Measurements from ENCODE around the gene SAMD4A.

SAMD4A gene

DNA sequence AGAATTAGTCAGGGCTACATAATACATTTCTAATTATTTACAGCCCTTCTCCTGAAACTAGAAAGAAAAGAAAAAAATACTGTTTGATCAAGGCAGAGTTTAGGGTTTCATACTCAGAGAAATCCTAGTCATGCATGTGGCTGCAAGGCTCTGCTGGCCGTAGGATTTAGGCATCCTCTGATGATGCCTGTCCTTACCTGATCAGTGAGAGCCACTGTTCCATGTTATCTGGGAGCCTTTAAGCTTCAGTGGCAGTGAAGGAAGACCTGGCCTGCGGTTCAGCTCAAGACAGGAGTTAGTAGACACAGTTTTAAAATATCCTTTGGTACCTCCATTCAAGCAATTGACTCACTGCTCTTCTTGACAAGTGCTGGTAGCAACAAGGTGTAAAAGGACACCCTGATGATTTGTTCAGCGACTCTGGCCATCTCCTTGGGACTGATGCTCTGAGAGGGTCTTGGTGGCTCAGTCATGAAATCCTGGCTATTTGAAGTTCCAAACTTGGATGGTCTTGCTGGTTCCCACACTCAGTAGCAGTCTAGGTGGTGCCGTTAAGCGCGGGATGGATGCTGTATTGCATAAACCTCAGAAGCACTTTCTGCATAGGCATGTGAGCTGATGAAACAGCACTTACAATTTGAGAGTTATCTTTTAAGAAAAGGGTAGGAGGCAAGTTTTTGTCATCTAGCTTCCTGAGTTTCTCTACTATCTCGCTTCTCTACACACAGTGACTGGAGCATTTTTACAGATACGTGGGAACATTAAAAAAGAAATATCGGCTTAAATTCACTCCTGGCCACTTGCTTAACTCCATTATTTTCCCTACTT, 162.0 kb downstream of the SAMD4A start:
- Histone ChIP-seq H3K36me3 (ENCODE audit: insufficient read depth, low read length) (no peaks in the 10 kb centered on the region), H4K20me1 (ENCODE audit: insufficient read depth, low read length) (no peaks in the 10 kb centered on the region), H3K9me2 (ENCODE audit: low read depth, low read length) (no peaks in the 10 kb centered on the region), H3K9ac (ENCODE audit: low read length) (no peak overlapping the region), H2AFZ (ENCODE audit: low read length) (no peak overlapping the region), H3K9me3 (ENCODE audit: low read length) (no peaks in the 10 kb centered on the region), H3K27ac (ENCODE audit: low read depth, low read length, poor library complexity, severe bottlenecking) (no peak overlapping the region), H3K4me1 (ENCODE audit: insufficient read depth, low read length, severe bottlenecking) (peaks cover 5% of the 10 kb centered on the region), H3K27me3 (ENCODE audit: insufficient read depth, low read length) (no peaks in the 10 kb centered on the region; the same call in 1 of the 2 replicates), H3F3A (ENCODE audit: insufficient read depth, low read length) (no peaks in the 10 kb centered on the region), H3K4me3 (ENCODE audit: low read depth, low read length, poor library complexity, severe bottlenecking) (no peak overlapping the region), H3K4me2 (ENCODE audit: low read length) (no peak overlapping the region), H3K79me2 (ENCODE audit: insufficient read depth, low read length) (no peaks in the 10 kb centered on the region)
- TF ChIP-seq, protein P1, sequence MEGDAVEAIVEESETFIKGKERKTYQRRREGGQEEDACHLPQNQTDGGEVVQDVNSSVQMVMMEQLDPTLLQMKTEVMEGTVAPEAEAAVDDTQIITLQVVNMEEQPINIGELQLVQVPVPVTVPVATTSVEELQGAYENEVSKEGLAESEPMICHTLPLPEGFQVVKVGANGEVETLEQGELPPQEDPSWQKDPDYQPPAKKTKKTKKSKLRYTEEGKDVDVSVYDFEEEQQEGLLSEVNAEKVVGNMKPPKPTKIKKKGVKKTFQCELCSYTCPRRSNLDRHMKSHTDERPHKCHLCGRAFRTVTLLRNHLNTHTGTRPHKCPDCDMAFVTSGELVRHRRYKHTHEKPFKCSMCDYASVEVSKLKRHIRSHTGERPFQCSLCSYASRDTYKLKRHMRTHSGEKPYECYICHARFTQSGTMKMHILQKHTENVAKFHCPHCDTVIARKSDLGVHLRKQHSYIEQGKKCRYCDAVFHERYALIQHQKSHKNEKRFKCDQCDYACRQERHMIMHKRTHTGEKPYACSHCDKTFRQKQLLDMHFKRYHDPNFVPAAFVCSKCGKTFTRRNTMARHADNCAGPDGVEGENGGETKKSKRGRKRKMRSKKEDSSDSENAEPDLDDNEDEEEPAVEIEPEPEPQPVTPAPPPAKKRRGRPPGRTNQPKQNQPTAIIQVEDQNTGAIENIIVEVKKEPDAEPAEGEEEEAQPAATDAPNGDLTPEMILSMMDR (IDR thresholded peaks at IDR 0.05; ENCODE audit: low read length) = no peak
- no peak for TF ChIP-seq EZH2 (IDR thresholded peaks at IDR 0.05; ENCODE audit: borderline replicate concordance, low read length)

DNA sequence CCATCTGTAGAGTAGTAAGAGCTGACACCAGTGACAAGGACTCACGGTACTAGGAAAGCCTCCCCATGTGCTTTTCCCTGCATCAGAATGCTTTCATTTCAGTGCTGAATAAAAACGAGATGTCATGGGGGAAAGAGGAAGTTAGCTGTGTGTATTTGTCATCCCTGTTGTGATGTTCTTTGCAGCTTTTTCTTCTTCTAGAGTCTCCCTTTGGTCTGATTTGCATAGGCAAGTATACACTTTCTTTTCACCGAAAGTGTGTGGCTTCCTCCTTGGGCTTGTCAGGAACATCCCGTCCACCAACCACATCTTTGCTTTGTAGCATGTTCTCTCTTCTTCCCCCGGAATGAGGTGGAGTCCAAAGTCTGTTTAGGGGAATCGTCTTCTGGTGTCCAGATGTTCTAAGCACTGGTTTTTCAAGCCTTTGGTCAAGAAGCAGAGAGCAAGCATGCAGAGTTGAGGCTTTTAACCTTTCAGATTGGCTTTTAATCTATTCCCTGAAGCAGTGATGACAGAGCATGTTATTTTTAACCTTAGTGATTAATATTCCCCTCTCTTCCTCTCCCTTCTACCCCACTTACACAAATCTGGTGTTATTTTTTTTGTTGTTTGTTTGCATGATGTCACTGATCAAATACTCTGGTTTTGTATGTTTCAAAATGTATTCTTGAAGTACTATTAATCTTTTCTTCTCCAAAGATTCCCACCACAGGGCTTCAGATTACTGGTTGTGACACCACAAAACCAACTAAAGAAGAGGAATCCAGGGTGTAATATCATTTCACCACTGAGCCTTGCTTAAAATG, 163.4 kb downstream of the SAMD4A start:
- no peak overlapping the region for H3K4me3 ChIP-seq (ENCODE audit: low read depth, low read length, poor library complexity, severe bottlenecking)
- H3K4me2 ChIP-seq (ENCODE audit: low read length) = peak overlapping the region; percentile 51
- H4K20me1 ChIP-seq (ENCODE audit: insufficient read depth, low read length) = no peaks in the 10 kb centered on the region
- H3K27me3 ChIP-seq (ENCODE audit: insufficient read depth, low read length) = no peaks in the 10 kb centered on the region; the same call in 1 of the 2 replicates
- H3K9me2 ChIP-seq (ENCODE audit: low read depth, low read length) = no peaks in the 10 kb centered on the region
- H3K27ac ChIP-seq (ENCODE audit: low read depth, low read length, poor library complexity, severe bottlenecking) = no peak overlapping the region
- TF ChIP-seq, protein P1 (IDR thresholded peaks at IDR 0.05; ENCODE audit: low read length) = no peak
- TF ChIP-seq EZH2 (IDR thresholded peaks at IDR 0.05; ENCODE audit: borderline replicate concordance, low read length) = no peak
- no peak overlapping the region for H2AFZ ChIP-seq (ENCODE audit: low read length)
- no peaks in the 10 kb centered on the region for H3K36me3 ChIP-seq (ENCODE audit: insufficient read depth, low read length)
- no peak overlapping the region for H3K9ac ChIP-seq (ENCODE audit: low read length)
- no peaks in the 10 kb centered on the region for H3K9me3 ChIP-seq (ENCODE audit: low read length)
- no peaks in the 10 kb centered on the region for H3F3A ChIP-seq (ENCODE audit: insufficient read depth, low read length)
- peaks cover 5% of the 10 kb centered on the region for H3K4me1 ChIP-seq (ENCODE audit: insufficient read depth, low read length, severe bottlenecking)
- no peaks in the 10 kb centered on the region for H3K79me2 ChIP-seq (ENCODE audit: insufficient read depth, low read length)

DNA sequence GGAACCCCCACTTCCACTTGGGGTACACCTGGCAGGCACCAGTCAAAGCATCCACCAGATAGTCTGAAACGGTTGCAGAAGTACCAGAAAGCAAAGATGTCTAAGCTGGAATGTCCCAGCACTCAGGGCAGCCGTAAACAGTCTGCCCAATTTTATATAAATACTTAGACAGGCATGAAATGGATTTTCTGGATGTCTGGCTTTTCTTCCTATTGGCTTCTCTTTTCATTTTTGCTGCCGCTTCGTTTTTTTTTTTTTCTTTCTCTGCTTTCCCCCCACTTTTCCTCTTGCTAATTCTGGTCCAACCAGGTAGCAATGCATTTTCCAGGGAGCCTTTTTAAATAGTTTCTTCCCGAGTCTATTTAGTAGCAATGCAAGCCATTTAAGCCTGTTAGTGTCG, 168.0 kb downstream of the SAMD4A start:
- H3K27me3 ChIP-seq (ENCODE audit: insufficient read depth, low read length) = no peaks in the 10 kb centered on the region; the same call in none of the 2 replicates
- H3K9me3 ChIP-seq (ENCODE audit: low read length) = no peaks in the 10 kb centered on the region
- TF ChIP-seq, protein P1 (IDR thresholded peaks at IDR 0.05; ENCODE audit: low read length) = no peak
- no peak for TF ChIP-seq EZH2 (IDR thresholded peaks at IDR 0.05; ENCODE audit: borderline replicate concordance, low read length)
- no peak overlapping the region for H3K4me3 ChIP-seq (ENCODE audit: low read depth, low read length, poor library complexity, severe bottlenecking)
- no peaks in the 10 kb centered on the region for H3K36me3 ChIP-seq (ENCODE audit: insufficient read depth, low read length)
- H3F3A ChIP-seq (ENCODE audit: insufficient read depth, low read length) = no peaks in the 10 kb centered on the region
- peaks cover 5% of the 10 kb centered on the region for H3K4me1 ChIP-seq (ENCODE audit: insufficient read depth, low read length, severe bottlenecking)
- no peak overlapping the region for H2AFZ ChIP-seq (ENCODE audit: low read length)
- H4K20me1 ChIP-seq (ENCODE audit: insufficient read depth, low read length) = no peaks in the 10 kb centered on the region
- H3K9me2 ChIP-seq (ENCODE audit: low read depth, low read length) = no peaks in the 10 kb centered on the region
- no peak overlapping the region for H3K9ac ChIP-seq (ENCODE audit: low read length)
- H3K4me2 ChIP-seq (ENCODE audit: low read length) = no peak overlapping the region
- no peak overlapping the region for H3K27ac ChIP-seq (ENCODE audit: low read depth, low read length, poor library complexity, severe bottlenecking)
- no peaks in the 10 kb centered on the region for H3K79me2 ChIP-seq (ENCODE audit: insufficient read depth, low read length)

All from OCI-LY1 (cell line).